RPMI7951 (cell line): ENCODE data around the gene ADRM1. TPM values are rescaled to one million over a fixed set of nuclear protein-coding genes. Genes with fewer than 3 reads are reported as not detected.

Experiments
- DNase-seq: peaks from one replicate; pipeline ENCODE4 v3.0.0-alpha.2; 2012; ENCODE audit warnings: low read depth
- total RNA-seq: library from RNA; depleted of rRNA; stranded (reverse); fragments of >200 nt; shearing (Covaris generic); gene quantifications from 2 replicates; pipeline ENCODE4 v1.2.3, GENCODE V29; 2014; rRNA removed

Gene ADRM1
- total RNA-seq, 1 experiment from 2014 or later = 229 TPM

GRCh38 chr20:62354811-62355341, 52.1 kb downstream of the ADRM1 start:
- no peak for DNase-seq

GRCh38 chr20:62355516-62355877, 52.7 kb downstream of the ADRM1 start:
- DNase-seq = no peak

- DNase-seq = peak; percentile 64
Observed at GRCh38 chr20:62355878-62356588, 53.2 kb downstream of the ADRM1 start.

GRCh38 chr20:62356589-62357186, 53.9 kb downstream of the ADRM1 start:
- DNase-seq = no peak

- DNase-seq = peak; percentile 90
Observed at GRCh38 chr20:62357187-62357667, 54.4 kb downstream of the ADRM1 start.

GRCh38 chr20:62357681-62358080, 54.9 kb downstream of the ADRM1 start:
- DNase-seq = no peak

Other genes starting within 250 kb of the ADRM1 start
- 6.5 and 6.6 TPM in 2 replicates for gene TAF4, start 237.1 kb upstream of the ADRM1 start, total RNA-seq
- gene LSM14B, start 180.5 kb upstream of the ADRM1 start, total RNA-seq = 39.4 and 39.9 TPM in 2 replicates
- 878 and 1,048 TPM in 2 replicates for gene PSMA7, start 159.6 kb upstream of the ADRM1 start, total RNA-seq
- 8.6 and 10.7 TPM in 2 replicates for gene SS18L1, start 159.2 kb upstream of the ADRM1 start, total RNA-seq
- gene MTG2, start 120.0 kb upstream of the ADRM1 start, total RNA-seq = 21.1 and 28.1 TPM in 2 replicates
- gene HRH3, start 82.7 kb upstream of the ADRM1 start, total RNA-seq = not detected in 2 replicates
- gene OSBPL2, start 64.5 kb upstream of the ADRM1 start, total RNA-seq = 17.8 and 18.6 TPM in 2 replicates
- 36.6 and 44.8 TPM in 2 replicates for gene LAMA5, start 64.3 kb downstream of the ADRM1 start, total RNA-seq
- gene RPS21, start 84.1 kb downstream of the ADRM1 start, total RNA-seq = 2,665 and 2,752 TPM in 2 replicates
- 4.7 and 7.0 TPM in 2 replicates for gene CABLES2, start 104.3 kb downstream of the ADRM1 start, total RNA-seq
- not detected in 2 replicates for gene RBBP8NL, start 124.5 kb downstream of the ADRM1 start, total RNA-seq
- gene GATA5, start 173.0 kb downstream of the ADRM1 start, total RNA-seq = not detected in 2 replicates